SHP77 treated with DMSO at 0.1 percent for 48 hours (cell line): ENCODE measurements around the gene RDH11.
A peak's percentile ranks its signal among the peaks of the same experiment; 100 is the strongest.
"Not testable (repeated sequence)": the region's sequence is repeated elsewhere in the genome, so short reads cannot be mapped to it uniquely, and the experiment has no call there.

Experiments used
- DNase-seq: peaks from one replicate; lab custom pipeline; 2025; lab: John Stamatoyannopoulos, UW

The RDH11 gene

GRCh38 chr14:67703997-67704396 lies 8.4 kb upstream of the RDH11 start:
- no peak for DNase-seq

GRCh38 chr14:67701492-67701891 lies 5.9 kb upstream of the RDH11 start, which contains the start of gene RDH12:
RDH12 (plus strand) TSS chr14:67701886; CDS start chr14:67722643, 20,757 bp downstream.
- DNase-seq, result not testable (repeated sequence)

GRCh38 chr14:67698179-67698578 lies 2.6 kb upstream of the RDH11 start:
- DNase-seq, result no peak

GRCh38 chr14:67697006-67697405 lies 1.4 kb upstream of the RDH11 start:
- no peak for DNase-seq

GRCh38 chr14:67694791-67695393 lies 672 bp downstream of the RDH11 start:
- DNase-seq, result peak; percentile 78

- no peak for DNase-seq
Measured at GRCh38 chr14:67690011-67690410, 5.6 kb downstream of the RDH11 start.

- no peak for DNase-seq
Measured at GRCh38 chr14:67683842-67684241, 11.7 kb downstream of the RDH11 start.

- DNase-seq, result no peak
Measured at GRCh38 chr14:67680941-67681340, 14.6 kb downstream of the RDH11 start.

GRCh38 chr14:67680121-67680602 lies 15.4 kb downstream of the RDH11 start:
- DNase-seq, result no peak

GRCh38 chr14:67679006-67679405 lies 16.6 kb downstream of the RDH11 start:
- no peak for DNase-seq

GRCh38 chr14:67675219-67675582 lies 20.4 kb downstream of the RDH11 start:
- no peak for DNase-seq

- peak; percentile 68 for DNase-seq
Measured at GRCh38 chr14:67674480-67675218, 20.9 kb downstream of the RDH11 start, which contains the start of gene VTI1B. VTI1B (minus strand) TSS chr14:67674632; CDS start chr14:67674489, 143 bp downstream.

- DNase-seq, result peak; percentile 2
Measured at GRCh38 chr14:67674139-67674479, 21.5 kb downstream of the RDH11 start.

- DNase-seq, result no peak
Measured at GRCh38 chr14:67673451-67673850, 22.1 kb downstream of the RDH11 start.

- no peak for DNase-seq
Measured at GRCh38 chr14:67668559-67668958, 27.0 kb downstream of the RDH11 start.

- no peak for DNase-seq
Measured at GRCh38 chr14:67666750-67667449, 28.7 kb downstream of the RDH11 start.

- no peak for DNase-seq
Measured at GRCh38 chr14:67665868-67666267, 29.7 kb downstream of the RDH11 start.

GRCh38 chr14:67663633-67664032 lies 31.9 kb downstream of the RDH11 start:
- DNase-seq, result no peak

- no peak for DNase-seq
Measured at GRCh38 chr14:67653651-67654280, 41.8 kb downstream of the RDH11 start.

- DNase-seq, result no peak
Measured at GRCh38 chr14:67652189-67652588, 43.4 kb downstream of the RDH11 start.

- no peak for DNase-seq
Measured at GRCh38 chr14:67650694-67651093, 44.9 kb downstream of the RDH11 start.

GRCh38 chr14:67650151-67650550 lies 45.4 kb downstream of the RDH11 start:
- DNase-seq, result no peak
